Liver (tissue), 9 donors: ENCODE results near the gene GALNTL6. TPM values are rescaled to one million over a fixed set of nuclear protein-coding genes. Genes with fewer than 3 reads are reported as not detected.

ENCODE experiments used
- DNase-seq: peaks from one replicate; pipeline ENCODE4 v3.0.0-alpha.2; 2017; ENCODE audit warnings: low spot score
- H3K27ac ChIP-seq, 2 donors: one replicate each; pipeline ENCODE4 v1.7.0; 2013; ENCODE audit warnings: inconsistent platforms in 2 of 2, low read length in 2 of 2, control low read depth in 1 of 2, low read depth in 1 of 2, mild to moderate bottlenecking in 1 of 2
- H3K27me3 ChIP-seq, 4 donors: one replicate each; pipeline versions ENCODE4 v1.6.1 to v1.7.0; 2013; ENCODE audit warnings: low read length in 3 of 4, inconsistent platforms in 1 of 4, mild to moderate bottlenecking in 1 of 4, moderate library complexity in 1 of 4; ENCODE audit not compliant: control insufficient read depth in 4 of 4, insufficient read depth in 4 of 4
- H3K36me3 ChIP-seq, 4 donors: one replicate each; pipeline versions ENCODE4 v1.6.1 to v1.7.0; 2013; ENCODE audit warnings: low read length in 3 of 4, mild to moderate bottlenecking in 3 of 4, low read depth in 1 of 4, moderate library complexity in 1 of 4; ENCODE audit not compliant: control insufficient read depth in 4 of 4, insufficient read depth in 3 of 4
- H3K4me1 ChIP-seq, 4 donors: one replicate each; pipeline versions ENCODE4 v1.6.1 to v1.7.0; 2013; ENCODE audit warnings: low read length in 3 of 4, mild to moderate bottlenecking in 3 of 4, moderate library complexity in 1 of 4; ENCODE audit not compliant: control insufficient read depth in 4 of 4, insufficient read depth in 4 of 4
- H3K4me3 ChIP-seq, 3 donors: one replicate each; pipeline versions ENCODE4 v1.6.1 to v1.7.0; 2013; ENCODE audit warnings: low read length in 3 of 3, control low read depth in 1 of 3, low read depth in 1 of 3, mild to moderate bottlenecking in 1 of 3
- H3K9ac ChIP-seq, 2 donors: one replicate each; pipeline ENCODE4 v1.7.0; 2013; ENCODE audit warnings: low read length in 2 of 2, mild to moderate bottlenecking in 2 of 2, moderate library complexity in 2 of 2, control low read depth in 1 of 2, low read depth in 1 of 2
- H3K9me3 ChIP-seq, 4 donors: one replicate each; pipeline versions ENCODE4 v1.6.1 to v1.7.0; 2013; ENCODE audit warnings: low read length in 3 of 4; ENCODE audit not compliant: control insufficient read depth in 4 of 4
- ATF3 ChIP-seq: IDR thresholded peaks from 2 replicates; pipeline ENCODE4 v1.6.1; 2016; ENCODE audit warnings: antibody characterized with exemption
- EGR1 ChIP-seq, 2 donors: IDR thresholded peaks; 2 replicates each; pipeline ENCODE4 v1.6.1; 2016 to 2018; ENCODE audit warnings: antibody characterized with exemption in 2 of 2, low read depth in 2 of 2
- FOXA1 ChIP-seq: IDR thresholded peaks from 2 replicates; pipeline ENCODE4 v1.6.1; 2016; ENCODE audit warnings: antibody characterized with exemption
- FOXA2 ChIP-seq: IDR thresholded peaks from 2 replicates; pipeline ENCODE4 v1.6.1; 2016; ENCODE audit warnings: antibody characterized with exemption
- GABPA ChIP-seq, 2 donors: IDR thresholded peaks in 1 of 2; conservative IDR thresholded peaks in 1 of 2; 2 replicates each; pipeline ENCODE4 v1.6.1; 2016; ENCODE audit warnings: antibody characterized with exemption in 2 of 2, mild to moderate bottlenecking in 1 of 2, moderate library complexity in 1 of 2
- HNF4A ChIP-seq, 2 donors: conservative IDR thresholded peaks; 2 replicates each; pipeline ENCODE4 v1.6.1; 2016; ENCODE audit warnings: antibody characterized with exemption in 2 of 2, mild to moderate bottlenecking in 2 of 2
- HNF4G ChIP-seq: IDR thresholded peaks from 2 replicates; pipeline ENCODE4 v1.6.1; 2016; ENCODE audit warnings: antibody characterized with exemption
- JUND ChIP-seq, 2 donors: IDR thresholded peaks; 2 replicates each; pipeline ENCODE4 v1.6.1; 2016; ENCODE audit warnings: antibody characterized with exemption in 2 of 2
- MAX ChIP-seq: IDR thresholded peaks from 2 replicates; pipeline ENCODE4 v1.6.1; 2016; ENCODE audit warnings: antibody characterized with exemption
- NR2F2 ChIP-seq: IDR thresholded peaks from 2 replicates; pipeline ENCODE4 v1.6.1; 2016; ENCODE audit warnings: antibody characterized with exemption
- RAD21 ChIP-seq, 2 donors: IDR thresholded peaks; 2 replicates each; pipeline ENCODE4 v1.6.1; 2016; ENCODE audit warnings: antibody characterized with exemption in 2 of 2, mild to moderate bottlenecking in 2 of 2
- REST ChIP-seq: IDR thresholded peaks from 2 replicates; pipeline ENCODE4 v1.6.1; 2016; ENCODE audit warnings: antibody characterized with exemption, mild to moderate bottlenecking
- RXRA ChIP-seq, 2 donors: IDR thresholded peaks; 2 replicates each; pipeline ENCODE4 v1.6.1; 2017 to 2018; ENCODE audit warnings: antibody characterized with exemption in 2 of 2, mild to moderate bottlenecking in 1 of 2
- SP1 ChIP-seq: IDR thresholded peaks from 2 replicates; pipeline ENCODE4 v1.6.1; 2018; ENCODE audit warnings: antibody characterized with exemption, mild to moderate bottlenecking
- TAF1 ChIP-seq: conservative IDR thresholded peaks from 2 replicates; pipeline ENCODE4 v1.6.1; 2016; ENCODE audit warnings: antibody characterized with exemption, mild to moderate bottlenecking
- YY1 ChIP-seq: IDR thresholded peaks from 2 replicates; pipeline ENCODE4 v1.6.1; 2016; ENCODE audit warnings: antibody characterized with exemption, mild to moderate bottlenecking
- ZBTB33 ChIP-seq: IDR thresholded peaks from 2 replicates; pipeline ENCODE4 v1.6.1; 2016; ENCODE audit warnings: antibody characterized with exemption
- polyA plus RNA-seq, 2 donors: library from polyadenylated mRNA; stranded (reverse) in 1 of 2; unstranded in 1 of 2; fragments of 200-250 nt in 1 of 2; fragments of >200 nt in 1 of 2; fragmentation: Nextera tagmentation in 1 of 2; extraction: Ambion mirVana in 1 of 2; gene quantifications; one replicate each; pipeline versions ENCODE4 v1.2.1 to v1.2.3, GENCODE V29; 2013 to 2015
- total RNA-seq, 2 donors: library from RNA; depleted of rRNA; stranded (reverse); fragments of >200 nt; gene quantifications; one replicate each; pipeline ENCODE4 v1.2.3, GENCODE V29; 2014
- donor health status: healthy.
- donor health status: healthy.
- donor health status: healthy.
- donor health status: healthy.
- donor health status: healthy.

GALNTL6 gene
- total and polyA plus RNA-seq, 4 donors: 0.06 to 0.08 TPM; not detected in 2

DNA sequence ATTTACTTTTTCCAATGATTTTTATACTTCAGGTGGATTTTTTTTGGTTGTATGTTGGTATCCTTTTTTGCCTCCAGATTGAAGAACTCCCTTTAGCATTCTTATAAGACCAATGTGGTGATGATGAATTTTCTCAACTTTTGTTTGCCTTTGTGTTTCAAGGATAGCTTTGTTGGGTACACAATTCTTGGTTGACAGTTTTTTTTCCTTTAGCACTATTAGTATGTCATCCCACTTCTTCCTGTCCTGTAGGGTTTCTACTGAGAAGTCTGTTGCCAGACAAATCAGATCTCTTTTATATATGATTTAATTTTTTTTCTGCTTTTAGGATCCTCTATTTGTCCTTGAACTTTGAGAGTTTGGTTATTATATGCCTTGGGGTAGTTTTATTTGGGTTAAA is 892.4 kb downstream of the GALNTL6 start (continued):
- TF ChIP-seq REST (no peak), NR2F2 (no peak)

DNA sequence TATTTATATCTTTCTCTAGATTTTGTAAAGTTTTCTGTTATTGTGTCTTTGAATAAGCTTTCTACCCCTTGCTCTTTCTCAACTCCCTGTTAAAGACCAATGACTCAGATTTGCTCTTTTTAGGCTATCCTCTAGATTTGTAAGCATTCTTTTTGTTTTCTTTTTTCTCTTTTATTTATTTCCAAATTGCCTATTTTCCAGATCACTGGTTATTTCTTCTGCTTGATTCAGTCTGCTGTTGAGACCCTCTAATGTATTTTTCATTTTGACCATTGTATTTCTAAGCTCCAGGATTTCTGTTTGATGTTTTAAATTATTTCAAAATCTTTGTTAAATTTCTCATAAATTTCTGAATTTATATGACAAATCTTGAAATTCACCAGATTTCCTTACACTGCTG is 892.8 kb downstream of the GALNTL6 start:
- H3K4me3 ChIP-seq: no peak overlapping the region

More for the DNA sequence above, 892.8 kb downstream of the GALNTL6 start:
- no peak overlapping the region for H3K9ac ChIP-seq
- no peaks in the 10 kb centered on the region for H3K36me3 ChIP-seq
- peaks cover 0 to 6% (median 2%) of the 10 kb centered on the region in 4 donors for H3K9me3 ChIP-seq
- TF ChIP-seq MAX (no peak), NR2F2 (no peak), FOXA2 (no peak), GABPA (IDR thresholded peaks at IDR 0.05 in 1 of 2, conservative IDR thresholded peaks at IDR 0.05 in 1 of 2) (no peak), HNF4A (conservative IDR thresholded peaks at IDR 0.05) (no peak), RXRA (IDR thresholded peaks at IDR 0.05) (no peak), RAD21 (IDR thresholded peaks at IDR 0.05) (no peak), ZBTB33 (no peak), TAF1 (no peak), FOXA1 (no peak), ATF3 (no peak), REST (no peak), HNF4G (no peak), JUND (IDR thresholded peaks at IDR 0.05) (no peak), SP1 (no peak), EGR1 (IDR thresholded peaks at IDR 0.05; ENCODE audit: low read depth in 2 of 2) (no peak), YY1 (no peak)
- H3K27me3 ChIP-seq: no peaks in the 10 kb centered on the region
- no peak for DNase-seq
- H3K4me1 ChIP-seq: no peaks in the 10 kb centered on the region
- no peak overlapping the region for H3K27ac ChIP-seq
